Measurements from ENCODE around the gene GCNT4. TPM values are rescaled to one million over a fixed set of nuclear protein-coding genes. Genes with fewer than 3 reads are reported as not detected.

Gene GCNT4
- total RNA-seq, 1 experiment from 2014 or later = 4.5 TPM

- CTCF ChIA-PET = no interaction called here
- Mint-ChIP-seq H3K36me3 (ENCODE audit: insufficient read depth, unreplicated experiment) (peaks cover 10% of the 10 kb centered on the region), H3K9me3 (ENCODE audit: low read depth, unreplicated experiment) (peaks cover 3% of the 10 kb centered on the region), H3K27me3 (ENCODE audit: unreplicated experiment) (no peaks in the 10 kb centered on the region), H3K27ac (ENCODE audit: unreplicated experiment) (no peak overlapping the region), H3K4me3 (ENCODE audit: low read depth, unreplicated experiment) (no peak overlapping the region), H3K4me1 (ENCODE audit: low read depth, unreplicated experiment) (peaks cover 56% of the 10 kb centered on the region)
- intact Hi-C loops (cut with micrococcal nuclease; ENCODE audit: unreplicated experiment) = no loop called here
- no TSS peak for BruUV-seq (replicated peaks)
- no peak for DNase-seq
- no peak for TF ChIP-seq CTCF (IDR thresholded peaks at IDR 0.05; ENCODE audit: unreplicated experiment)
Measured at GRCh38 chr5:75042522-75042921, 9.8 kb downstream of the GCNT4 start.

GRCh38 chr5:75040973-75041372, 11.4 kb downstream of the GCNT4 start:
- Mint-ChIP-seq H3K36me3 (ENCODE audit: insufficient read depth, unreplicated experiment) (peaks cover 16% of the 10 kb centered on the region), H3K4me1 (ENCODE audit: low read depth, unreplicated experiment) (peaks cover 63% of the 10 kb centered on the region), H3K9me3 (ENCODE audit: low read depth, unreplicated experiment) (peaks cover 3% of the 10 kb centered on the region), H3K4me3 (ENCODE audit: low read depth, unreplicated experiment) (no peak overlapping the region), H3K27ac (ENCODE audit: unreplicated experiment) (no peak overlapping the region), H3K27me3 (ENCODE audit: unreplicated experiment) (no peaks in the 10 kb centered on the region)
- intact Hi-C loops (cut with micrococcal nuclease; ENCODE audit: unreplicated experiment) = no loop called here
- CTCF ChIA-PET = no interaction called here
- no peak for DNase-seq
- BruUV-seq (replicated peaks) = no TSS peak
- no peak for TF ChIP-seq CTCF (IDR thresholded peaks at IDR 0.05; ENCODE audit: unreplicated experiment)

- peak overlapping the region; percentile 22 for H3K4me3 Mint-ChIP-seq (ENCODE audit: low read depth, unreplicated experiment)
- peak; percentile 90 for DNase-seq
- intact Hi-C loops (cut with micrococcal nuclease; ENCODE audit: unreplicated experiment) = loop anchor here (5.0 kb wide), 1 partner anchor 65 kb away; no protein-coding TSS in a partner anchor
- CTCF ChIA-PET = interaction anchor here (0.5 to 1.6 kb wide), 11 partner anchors 13 to 300 kb away, joined by 3 to 16 read pairs (median 4); partner anchors contain the start of gene HMGCR
- peaks cover 3% of the 10 kb centered on the region for H3K9me3 Mint-ChIP-seq (ENCODE audit: low read depth, unreplicated experiment)
- H3K36me3 Mint-ChIP-seq (ENCODE audit: insufficient read depth, unreplicated experiment) = peaks cover 16% of the 10 kb centered on the region
- H3K27ac Mint-ChIP-seq (ENCODE audit: unreplicated experiment) = peak overlapping the region; percentile 90
- H3K4me1 Mint-ChIP-seq (ENCODE audit: low read depth, unreplicated experiment) = peaks cover 63% of the 10 kb centered on the region
- H3K27me3 Mint-ChIP-seq (ENCODE audit: unreplicated experiment) = no peaks in the 10 kb centered on the region
- BruUV-seq (replicated peaks) = no TSS peak
- TF ChIP-seq CTCF (IDR thresholded peaks at IDR 0.05; ENCODE audit: unreplicated experiment) = no peak
Measured at GRCh38 chr5:75037106-75037505, 15.3 kb downstream of the GCNT4 start.

GRCh38 chr5:75034137-75034739, 18.1 kb downstream of the GCNT4 start:
- Mint-ChIP-seq H3K27ac (ENCODE audit: unreplicated experiment) (no peak overlapping the region), H3K36me3 (ENCODE audit: insufficient read depth, unreplicated experiment) (peaks cover 12% of the 10 kb centered on the region), H3K4me3 (ENCODE audit: low read depth, unreplicated experiment) (no peak overlapping the region), H3K27me3 (ENCODE audit: unreplicated experiment) (no peaks in the 10 kb centered on the region), H3K9me3 (ENCODE audit: low read depth, unreplicated experiment) (no peaks in the 10 kb centered on the region), H3K4me1 (ENCODE audit: low read depth, unreplicated experiment) (peaks cover 36% of the 10 kb centered on the region)
- no TSS peak for BruUV-seq (replicated peaks)
- TF ChIP-seq CTCF (IDR thresholded peaks at IDR 0.05; ENCODE audit: unreplicated experiment) = no peak
- CTCF ChIA-PET = interaction anchor here (0.6 kb wide), 1 partner anchor 1298 kb away, joined by 3 read pairs; no protein-coding TSS in a partner anchor
- intact Hi-C loops (cut with micrococcal nuclease; ENCODE audit: unreplicated experiment) = no loop called here
- peak; percentile 74 for DNase-seq

Measured in Calu3 (cell line).